ENCODE data around the gene MGMT. TPM values are rescaled to one million over a fixed set of nuclear protein-coding genes. Genes with fewer than 3 reads are reported as not detected.
A peak's percentile ranks its signal among the peaks of the same experiment; 100 is the strongest.

The MGMT gene
- total RNA-seq, result 19.4 TPM
- long read RNA-seq, transcript MGMT-201 (5 exons, 1,759 nt), result major isoform, 26 of 34 reads
- long read RNA-seq, partial matches to known transcripts, result 1 of 34 reads
- long read RNA-seq, other reads (novel, unspliced or antisense), result 6 of 34 reads

- peak within 1 kb of the TSS; percentile 90 for H3K4me3 ChIP-seq
- no peaks in the 10 kb centered on the region for H3K36me3 ChIP-seq
- no peaks in the 10 kb centered on the region for H3K9me3 ChIP-seq
- no peaks in the 10 kb centered on the region for H3K27me3 ChIP-seq
- DNase-seq (peak; percentile 99), ATAC-seq (peak; percentile 99)
- H3K4me1 ChIP-seq, result peaks cover 8% of the 10 kb centered on the region
- intact Hi-C loops (cut with DNase I), result no loop called here
- H3K27ac ChIP-seq, result peak within 1 kb of the TSS; percentile 88
- no peak for TF ChIP-seq CTCF (IDR thresholded peaks at IDR 0.05)
These were observed at the start of gene MGMT for GRCh38 chr10:129466703-129467358. Gene MGMT (plus strand): TSS chr10:129467241.

DNA sequence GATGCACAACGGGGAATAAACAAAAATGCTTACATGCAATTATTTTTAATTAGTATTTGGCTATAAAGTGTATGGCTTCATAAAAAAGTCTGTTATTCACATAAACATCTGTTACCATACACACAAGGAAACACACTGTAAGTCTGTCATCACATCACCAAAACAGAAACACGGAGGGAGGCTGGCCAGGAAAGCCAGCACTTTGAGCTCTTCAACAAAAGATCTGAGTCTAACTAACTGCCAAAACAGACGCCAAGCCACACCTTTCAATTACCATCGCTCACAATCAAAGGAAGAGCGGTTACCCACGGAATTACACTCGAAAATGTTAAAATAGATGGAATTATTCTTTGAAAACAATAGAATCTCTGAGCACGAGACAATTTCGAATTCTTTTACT lies 49.2 kb upstream of the MGMT start:
- Histone ChIP-seq H3K27me3 (no peaks in the 10 kb centered on the region), H3K9me3 (no peaks in the 10 kb centered on the region), H3K27ac (peak overlapping the region; percentile 15), H3K4me1 (peaks cover 5% of the 10 kb centered on the region), H3K4me3 (no peak overlapping the region), H3K36me3 (no peaks in the 10 kb centered on the region)
- TF ChIP-seq CTCF (IDR thresholded peaks at IDR 0.05), result no peak
- DNase-seq, result no peak
- intact Hi-C loops (cut with DNase I), result no loop called here
- no peak for ATAC-seq

DNA sequence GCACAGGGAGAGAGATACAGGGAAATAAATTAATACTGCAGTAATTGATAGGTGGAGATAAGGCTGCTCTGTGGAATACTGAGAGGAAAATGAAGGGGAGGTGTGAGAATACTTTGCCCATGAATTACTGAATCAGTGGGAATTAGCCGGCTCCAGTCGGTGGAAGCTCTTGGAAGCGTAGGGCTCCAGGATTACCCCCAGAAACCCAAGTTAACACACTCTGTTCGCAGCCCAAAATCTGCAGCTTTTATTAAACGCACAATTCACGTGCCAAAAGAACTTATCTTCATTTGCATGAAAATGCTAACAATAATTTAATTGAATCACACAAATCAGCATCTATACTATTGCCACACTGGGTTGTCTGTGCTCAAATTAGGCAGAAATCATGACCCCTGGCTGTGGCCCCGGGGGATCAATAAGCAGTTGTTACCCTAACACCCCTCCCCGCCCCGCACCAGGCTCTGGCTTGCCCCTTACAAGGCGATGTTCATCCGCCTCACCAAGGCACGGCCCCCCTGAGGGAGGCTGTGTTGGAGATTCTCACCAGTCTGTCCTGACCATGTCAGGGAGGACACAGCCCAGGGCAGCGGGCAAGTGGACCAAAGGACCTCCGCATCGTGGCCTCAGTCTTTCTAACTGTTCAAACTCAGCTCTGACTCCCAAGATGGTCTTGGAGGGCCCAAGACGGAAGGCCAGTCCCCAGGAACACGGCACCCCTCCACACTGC lies 48.4 kb upstream of the MGMT start:
- Histone ChIP-seq H3K4me1 (peaks cover 5% of the 10 kb centered on the region), H3K27ac (no peak overlapping the region), H3K27me3 (no peaks in the 10 kb centered on the region), H3K9me3 (no peaks in the 10 kb centered on the region), H3K36me3 (no peaks in the 10 kb centered on the region), H3K4me3 (no peak overlapping the region)
- DNase-seq, result no peak
- peak; percentile 20 for ATAC-seq
- intact Hi-C loops (cut with DNase I), result no loop called here
- TF ChIP-seq CTCF (IDR thresholded peaks at IDR 0.05), result no peak

- no peak overlapping the region for H3K4me3 ChIP-seq
- H3K9me3 ChIP-seq, result no peaks in the 10 kb centered on the region
- H3K27ac ChIP-seq, result no peak overlapping the region
- intact Hi-C loops (cut with DNase I), result no loop called here
- H3K27me3 ChIP-seq, result no peaks in the 10 kb centered on the region
- peaks cover 5% of the 10 kb centered on the region for H3K4me1 ChIP-seq
- no peaks in the 10 kb centered on the region for H3K36me3 ChIP-seq
- TF ChIP-seq CTCF (IDR thresholded peaks at IDR 0.05), result no peak
- DNase-seq (no peak), ATAC-seq (no peak)
These were observed 47.6 kb upstream of the MGMT start for GRCh38 chr10:129419397-129419796.

DNA sequence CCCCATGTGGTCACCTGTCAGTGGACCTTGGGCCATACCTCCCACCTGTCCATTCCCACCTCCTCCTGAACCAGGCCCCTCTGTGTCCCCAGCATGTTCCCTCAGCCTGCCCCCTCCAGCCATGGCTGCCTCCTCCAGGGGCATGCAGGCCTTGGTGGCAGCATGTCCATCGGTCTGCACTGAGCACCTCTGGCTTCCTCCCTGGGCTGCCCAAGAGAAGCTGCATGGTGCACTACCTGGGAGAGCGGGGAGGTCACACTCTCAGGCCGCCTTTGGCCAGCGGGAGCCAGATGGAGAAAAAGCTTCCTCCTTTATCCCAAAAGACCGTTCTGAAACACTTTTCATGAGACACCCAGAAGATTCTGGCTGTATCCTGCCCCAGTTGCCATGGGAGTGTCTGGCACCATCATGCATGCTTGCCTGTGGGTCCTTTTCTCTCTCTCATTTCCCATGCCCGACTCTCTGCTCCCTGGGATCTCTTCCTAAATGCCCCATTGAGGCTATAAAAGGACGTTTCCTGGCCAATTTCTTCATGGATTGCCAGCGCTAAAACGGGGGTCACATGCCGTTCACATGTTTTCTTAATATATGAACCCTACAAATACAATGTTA lies 45.5 kb upstream of the MGMT start:
- H3K27ac ChIP-seq, result no peak overlapping the region
- H3K4me3 ChIP-seq, result no peak overlapping the region
- H3K9me3 ChIP-seq, result no peaks in the 10 kb centered on the region
- peak; percentile 47 for ATAC-seq
- H3K27me3 ChIP-seq, result no peaks in the 10 kb centered on the region
- peaks cover 5% of the 10 kb centered on the region for H3K4me1 ChIP-seq
- no peak for DNase-seq
- H3K36me3 ChIP-seq, result no peaks in the 10 kb centered on the region
- no peak for TF ChIP-seq CTCF (IDR thresholded peaks at IDR 0.05)
- intact Hi-C loops (cut with DNase I), result no loop called here
